VCaP (cell line): Measurements from ENCODE around the gene XXYLT1.

ENCODE experiments used
- H3K27ac ChIP-seq: fragments of 450-650 bp; 2 replicates; pipeline ENCODE4 v1.5.1; 2017
- TF ChIP-seq, protein P1 (sequence below): fragments of 450-650 bp; conservative IDR thresholded peaks from 2 replicates; pipeline ENCODE4 v1.5.1; 2017; ENCODE audit warnings: mild to moderate bottlenecking, moderate library complexity

Gene XXYLT1, protein sequence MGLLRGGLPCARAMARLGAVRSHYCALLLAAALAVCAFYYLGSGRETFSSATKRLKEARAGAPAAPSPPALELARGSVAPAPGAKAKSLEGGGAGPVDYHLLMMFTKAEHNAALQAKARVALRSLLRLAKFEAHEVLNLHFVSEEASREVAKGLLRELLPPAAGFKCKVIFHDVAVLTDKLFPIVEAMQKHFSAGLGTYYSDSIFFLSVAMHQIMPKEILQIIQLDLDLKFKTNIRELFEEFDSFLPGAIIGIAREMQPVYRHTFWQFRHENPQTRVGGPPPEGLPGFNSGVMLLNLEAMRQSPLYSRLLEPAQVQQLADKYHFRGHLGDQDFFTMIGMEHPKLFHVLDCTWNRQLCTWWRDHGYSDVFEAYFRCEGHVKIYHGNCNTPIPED

DNA sequence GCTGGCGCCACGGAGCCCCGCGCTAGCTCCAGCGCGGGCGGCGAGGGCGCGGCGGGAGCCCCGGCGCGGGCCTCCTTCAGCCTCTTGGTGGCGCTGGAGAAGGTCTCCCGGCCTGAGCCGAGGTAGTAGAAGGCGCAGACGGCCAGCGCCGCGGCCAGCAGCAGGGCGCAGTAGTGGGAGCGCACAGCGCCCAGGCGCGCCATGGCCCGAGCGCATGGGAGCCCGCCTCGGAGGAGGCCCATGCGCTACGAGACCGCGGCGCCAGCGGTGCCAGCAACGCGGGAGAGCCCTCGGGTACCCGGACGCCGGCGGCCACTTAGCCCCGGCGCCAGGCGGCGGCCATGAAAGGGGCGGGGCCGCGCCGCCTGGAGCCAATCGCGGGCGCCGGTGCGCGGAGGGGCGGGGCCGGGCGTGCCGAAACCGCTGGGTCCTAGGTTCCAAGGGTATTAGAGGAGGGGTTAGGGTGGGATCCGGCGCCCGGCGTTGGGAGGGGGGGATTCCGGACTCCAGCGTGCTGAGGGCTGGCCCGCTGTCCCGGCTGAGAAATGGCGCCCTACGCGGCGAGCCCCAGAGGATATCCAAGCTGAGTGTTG, at the start of gene XXYLT1:
XXYLT1 (minus strand) TSS at position 343 of the 593 bp plus-strand sequence; CDS start at position 242, 101 bp downstream.
- TF ChIP-seq, protein P1, sequence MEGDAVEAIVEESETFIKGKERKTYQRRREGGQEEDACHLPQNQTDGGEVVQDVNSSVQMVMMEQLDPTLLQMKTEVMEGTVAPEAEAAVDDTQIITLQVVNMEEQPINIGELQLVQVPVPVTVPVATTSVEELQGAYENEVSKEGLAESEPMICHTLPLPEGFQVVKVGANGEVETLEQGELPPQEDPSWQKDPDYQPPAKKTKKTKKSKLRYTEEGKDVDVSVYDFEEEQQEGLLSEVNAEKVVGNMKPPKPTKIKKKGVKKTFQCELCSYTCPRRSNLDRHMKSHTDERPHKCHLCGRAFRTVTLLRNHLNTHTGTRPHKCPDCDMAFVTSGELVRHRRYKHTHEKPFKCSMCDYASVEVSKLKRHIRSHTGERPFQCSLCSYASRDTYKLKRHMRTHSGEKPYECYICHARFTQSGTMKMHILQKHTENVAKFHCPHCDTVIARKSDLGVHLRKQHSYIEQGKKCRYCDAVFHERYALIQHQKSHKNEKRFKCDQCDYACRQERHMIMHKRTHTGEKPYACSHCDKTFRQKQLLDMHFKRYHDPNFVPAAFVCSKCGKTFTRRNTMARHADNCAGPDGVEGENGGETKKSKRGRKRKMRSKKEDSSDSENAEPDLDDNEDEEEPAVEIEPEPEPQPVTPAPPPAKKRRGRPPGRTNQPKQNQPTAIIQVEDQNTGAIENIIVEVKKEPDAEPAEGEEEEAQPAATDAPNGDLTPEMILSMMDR = peak; percentile 65
- H3K27ac ChIP-seq = peak within 1 kb of the TSS; percentile 80

DNA sequence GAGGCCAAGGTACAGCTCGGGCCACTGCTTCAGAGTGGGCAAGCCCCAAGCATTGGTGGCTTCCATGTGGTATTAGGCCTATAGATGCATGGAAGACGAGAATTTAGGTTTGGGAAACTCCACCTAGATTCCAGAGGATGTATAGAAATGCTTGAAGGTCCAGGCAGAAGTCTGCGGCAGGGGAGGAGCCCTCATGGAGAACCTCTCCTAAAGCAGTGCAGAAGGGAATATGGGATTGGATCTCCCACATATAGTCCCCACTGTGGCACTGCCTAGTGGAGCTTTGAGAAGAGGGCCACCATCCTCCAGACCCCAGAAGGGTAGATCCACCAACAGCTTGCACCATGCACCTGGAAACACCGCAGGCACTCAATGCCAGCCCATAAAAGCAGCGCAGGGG, 48.1 kb upstream of the XXYLT1 start:
- no peak overlapping the region for H3K27ac ChIP-seq
- TF ChIP-seq, protein P1 = no peak

DNA sequence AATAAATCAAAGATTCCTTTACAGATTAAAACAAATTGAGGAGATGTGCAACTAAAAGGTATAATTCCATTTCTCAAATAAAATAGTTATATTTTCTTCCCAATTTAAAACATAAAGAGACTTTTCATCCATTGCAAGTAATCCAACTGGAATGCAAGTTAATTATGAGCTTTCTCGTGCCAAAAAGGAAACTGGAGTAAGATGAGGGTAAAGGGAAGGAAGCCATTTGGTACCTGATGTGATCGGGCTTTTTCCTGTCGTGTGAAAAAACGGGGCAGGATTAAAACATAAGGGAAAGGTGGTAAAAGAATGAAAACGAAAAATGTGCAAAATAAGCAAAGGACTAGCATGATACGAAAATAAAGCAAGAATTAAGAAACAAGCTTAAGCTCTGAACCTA, 41.8 kb upstream of the XXYLT1 start:
- no peak overlapping the region for H3K27ac ChIP-seq
- TF ChIP-seq, protein P1 = no peak

DNA sequence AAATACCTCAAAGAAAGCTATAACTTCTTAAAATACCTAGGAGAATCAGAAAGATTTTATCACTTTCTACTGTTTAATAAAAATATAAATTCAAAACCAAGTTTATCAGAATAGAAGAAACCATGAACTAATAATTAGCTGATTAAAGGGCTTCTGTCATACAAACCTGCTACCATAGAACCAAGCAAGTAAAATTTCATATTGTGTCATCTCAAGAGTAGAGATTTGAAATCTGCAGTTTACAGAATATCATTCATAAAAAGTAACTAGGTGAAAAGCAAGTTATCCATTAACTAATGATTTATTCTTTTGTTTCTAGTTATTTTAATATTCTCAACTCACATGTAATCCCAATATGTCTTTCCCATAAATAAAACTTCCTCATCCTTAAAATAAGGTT, 36.8 kb upstream of the XXYLT1 start:
- TF ChIP-seq, protein P1 = no peak

DNA sequence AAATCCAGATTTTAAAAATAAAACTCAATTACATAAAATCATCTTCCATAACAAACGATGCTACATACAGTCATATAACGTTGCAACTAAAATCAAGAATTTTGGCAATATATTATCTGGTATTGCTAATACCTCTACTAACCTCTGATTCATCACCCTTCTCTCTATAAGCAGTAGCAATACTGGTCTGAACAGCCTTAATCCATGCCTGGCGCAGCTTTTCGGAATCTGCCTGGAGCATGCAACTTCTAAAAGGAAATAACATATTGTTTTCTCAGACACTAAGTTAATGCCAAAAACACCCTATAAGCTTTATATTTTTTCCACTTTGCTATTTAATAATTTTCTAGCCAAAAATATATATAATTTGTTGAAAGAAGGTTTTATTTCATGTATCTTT, 35.4 kb upstream of the XXYLT1 start:
- H3K27ac ChIP-seq = no peak overlapping the region
- TF ChIP-seq, protein P1 = no peak

More for the DNA sequence above, 36.8 kb upstream of the XXYLT1 start:
- no peak overlapping the region for H3K27ac ChIP-seq

DNA sequence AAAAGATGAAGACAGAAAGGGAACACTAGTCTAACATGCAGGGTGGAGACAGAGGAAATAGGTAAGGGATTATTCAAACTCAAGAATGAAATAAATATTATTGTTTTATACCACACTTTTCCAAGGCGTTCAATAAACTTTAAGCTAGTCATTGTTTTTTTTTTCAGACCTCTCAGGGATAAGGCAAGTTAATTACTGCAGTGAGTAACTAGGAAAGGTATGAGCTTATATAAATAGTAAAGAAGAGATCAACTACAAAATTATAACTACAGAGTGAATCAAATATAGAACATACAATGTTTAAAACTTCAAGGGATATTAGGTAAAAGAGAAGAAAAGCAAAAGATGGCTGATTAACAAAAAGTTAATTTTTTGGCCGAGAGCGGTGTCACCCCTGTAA, 31.5 kb upstream of the XXYLT1 start:
- TF ChIP-seq, protein P1 = no peak
- H3K27ac ChIP-seq = no peak overlapping the region

DNA sequence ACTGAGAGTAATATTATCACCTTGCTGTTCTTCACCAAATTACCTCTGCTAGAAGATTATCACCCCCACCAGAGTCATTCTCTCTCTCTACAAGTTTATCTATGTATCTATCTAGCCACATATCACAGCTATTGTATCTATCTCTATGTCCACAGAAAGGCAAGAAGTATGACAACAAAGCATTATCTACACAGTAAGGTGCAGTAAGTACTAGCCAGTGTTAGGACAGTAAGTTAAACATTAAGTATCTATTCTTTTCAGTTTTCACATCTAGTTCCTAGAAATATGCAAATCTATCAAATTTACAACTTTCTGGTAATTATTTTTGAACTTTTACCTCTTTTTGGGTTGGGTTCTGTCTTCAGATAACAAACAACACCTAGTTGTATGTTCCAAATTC, 26.5 kb upstream of the XXYLT1 start:
- TF ChIP-seq, protein P1 = no peak
- no peak overlapping the region for H3K27ac ChIP-seq
